GM23338 (cell line): Measurements from ENCODE around the gene OR2L2. TPM values are rescaled to one million over a fixed set of nuclear protein-coding genes. Genes with fewer than 3 reads are reported as not detected.

ENCODE experiments used
- ATAC-seq: fragments of 200-7000 bp; cut with Tn5 transposase; 3 replicates; pipeline ENCODE4 v1.9.1; 2020
- DNase-seq: peaks from one replicate; pipeline ENCODE4 v3.0.0-alpha.2; 2015; ENCODE audit warnings: low spot score
- H2AFZ ChIP-seq: fragments of 200-600 bp; sonication (generic); 2 replicates; pipeline ENCODE4 v1.8.0; 2016; ENCODE audit warnings: antibody characterized with exemption, mild to moderate bottlenecking, moderate library complexity
- H3F3A ChIP-seq: fragments of 200-600 bp; sonication (generic); replicated peaks from 2 replicates; pipeline ENCODE4 v1.8.0; 2017; ENCODE audit warnings: antibody characterized with exemption, mixed run types, low read depth
- H3K27ac ChIP-seq: fragments of 200-600 bp; sonication (generic); 2 replicates; pipeline ENCODE4 v1.6.1; 2016; ENCODE audit warnings: low read depth
- H3K27me3 ChIP-seq: fragments of 200-600 bp; sonication (generic); 2 replicates; pipeline ENCODE4 v1.8.0; 2016; ENCODE audit warnings: mild to moderate bottlenecking, mixed run types, moderate library complexity; ENCODE audit not compliant: insufficient read depth
- H3K36me3 ChIP-seq: fragments of 200-600 bp; sonication (generic); 2 replicates; pipeline ENCODE4 v1.8.0; 2016; ENCODE audit warnings: mild to moderate bottlenecking; ENCODE audit not compliant: insufficient read depth
- H3K4me1 ChIP-seq: fragments of 200-600 bp; sonication (generic); 2 replicates; pipeline ENCODE4 v1.8.0; 2016; ENCODE audit warnings: mild to moderate bottlenecking, moderate library complexity; ENCODE audit not compliant: insufficient read depth
- H3K4me2 ChIP-seq: fragments of 200-600 bp; sonication (generic); 2 replicates; pipeline ENCODE4 v1.7.1; 2017; ENCODE audit warnings: mixed run types
- H3K4me3 ChIP-seq: fragments of 200-600 bp; sonication (generic); 2 replicates; pipeline ENCODE4 v1.6.1; 2016; ENCODE audit warnings: mixed run types
- H3K79me2 ChIP-seq: fragments of 200-600 bp; sonication (generic); replicated peaks from 2 replicates; pipeline ENCODE4 v1.8.0; 2017; ENCODE audit warnings: mild to moderate bottlenecking; ENCODE audit not compliant: insufficient read depth
- H3K9me2 ChIP-seq: fragments of 200-600 bp; sonication (generic); 2 replicates; pipeline ENCODE4 v1.8.0; 2017; ENCODE audit not compliant: insufficient read depth
- H4K20me1 ChIP-seq: fragments of 200-600 bp; sonication (generic); replicated peaks from 2 replicates; pipeline ENCODE4 v1.8.0; 2017; ENCODE audit warnings: mild to moderate bottlenecking; ENCODE audit not compliant: insufficient read depth
- H3K27ac Mint-ChIP-seq: 2 replicates; pipeline ENCODE4 v1.8.0; 2020; ENCODE audit warnings: inconsistent platforms, mild to moderate bottlenecking, moderate library complexity, mixed read lengths
- H3K27me3 Mint-ChIP-seq: 3 replicates; pipeline ENCODE4 v1.8.0; 2022; ENCODE audit warnings: low read depth, mild to moderate bottlenecking, moderate library complexity, mixed read lengths, inconsistent platforms; ENCODE audit not compliant: insufficient read depth, poor library complexity
- H3K36me3 Mint-ChIP-seq: 3 replicates; pipeline ENCODE4 v1.8.0; 2021; ENCODE audit warnings: low read depth, mild to moderate bottlenecking, inconsistent platforms, moderate library complexity, mixed read lengths
- H3K4me1 Mint-ChIP-seq: 3 replicates; pipeline ENCODE4 v1.8.0; 2020; ENCODE audit warnings: mild to moderate bottlenecking, inconsistent platforms, mixed read lengths
- H3K4me3 Mint-ChIP-seq: 3 replicates; pipeline ENCODE4 v1.8.0; 2021; ENCODE audit warnings: moderate library complexity, mild to moderate bottlenecking, inconsistent platforms, mixed read lengths
- H3K9me3 Mint-ChIP-seq: 3 replicates; pipeline ENCODE4 v1.8.0; 2020; ENCODE audit warnings: moderate library complexity, mild to moderate bottlenecking, inconsistent platforms, mixed read lengths
- CREB1 ChIP-seq: fragments of 250-450 bp; sonication (Bioruptor Pico); IDR thresholded peaks from 2 replicates; pipeline ENCODE4 v1.5.0; 2020; ENCODE audit warnings: low read depth, mild to moderate bottlenecking, moderate library complexity
- EZH2 ChIP-seq: fragments of 200-600 bp; sonication (generic); IDR thresholded peaks from one replicate; pipeline ENCODE4 v1.8.0; 2017; ENCODE audit warnings: antibody characterized with exemption, mild to moderate bottlenecking, low read depth; ENCODE audit not compliant: unreplicated experiment
- EZH2phosphoT487 ChIP-seq: fragments of 200-600 bp; sonication (generic); IDR thresholded peaks from one replicate; pipeline ENCODE4 v1.8.1; 2018; ENCODE audit warnings: antibody characterized with exemption; ENCODE audit not compliant: unreplicated experiment
- JUNB ChIP-seq: IDR thresholded peaks from one replicate; pipeline ENCODE4 v1.6.1; 2016; ENCODE audit warnings: antibody characterized with exemption; ENCODE audit not compliant: unreplicated experiment
- POLR2AphosphoS5 ChIP-seq: IDR thresholded peaks from 2 replicates; pipeline ENCODE4 v1.6.1; 2016; ENCODE audit warnings: antibody characterized with exemption, low read depth
- STAT1 ChIP-seq: IDR thresholded peaks from one replicate; pipeline ENCODE4 v1.6.1; 2016; ENCODE audit warnings: antibody characterized with exemption; ENCODE audit not compliant: unreplicated experiment
- ZNF331 ChIP-seq: fragments of 250-450 bp; sonication (Bioruptor Pico); IDR thresholded peaks from 2 replicates; pipeline ENCODE4 v1.5.0; 2020; ENCODE audit warnings: low read depth, mild to moderate bottlenecking, moderate library complexity
- long read RNA-seq: library from polyadenylated mRNA; unstranded; transcript quantifications from one replicate; pipeline ENCODE4 v2.0.0, GENCODE V29; 2020; ENCODE audit not compliant: unreplicated experiment
- polyA plus RNA-seq: library from polyadenylated mRNA; unstranded; fragments of >200 nt; fragmentation: Nextera tagmentation; extraction: Ambion mirVana; gene quantifications from 2 replicates; pipeline ENCODE4 v1.2.1, GENCODE V29; 2016
- total RNA-seq: library from RNA; depleted of rRNA; stranded (reverse); fragments of >200 nt; shearing (Covaris generic); gene quantifications from 2 replicates; pipeline ENCODE4 v1.2.3, GENCODE V29; 2014; rRNA removed
- TF ChIP-seq, protein P1 (sequence below): IDR thresholded peaks from 2 replicates; pipeline ENCODE4 v1.6.1; 2016; ENCODE audit warnings: antibody characterized with exemption
- TF ChIP-seq, protein P2 (sequence below): IDR thresholded peaks from one replicate; pipeline ENCODE4 v1.6.1; 2018; ENCODE audit warnings: antibody characterized with exemption; ENCODE audit not compliant: unreplicated experiment
- TF ChIP-seq, protein P3 (sequence below), 2 experiments: fragments of 200-600 bp in 1 of 2; sonication (generic) in 1 of 2; conservative IDR thresholded peaks; 2 replicates each; pipeline versions ENCODE4 v1.5.1 to v1.6.1; 2016 to 2017; ENCODE audit warnings: antibody characterized with exemption in 2 of 2, low read depth in 2 of 2, mild to moderate bottlenecking in 2 of 2, moderate library complexity in 1 of 2

The OR2L2 gene, protein sequence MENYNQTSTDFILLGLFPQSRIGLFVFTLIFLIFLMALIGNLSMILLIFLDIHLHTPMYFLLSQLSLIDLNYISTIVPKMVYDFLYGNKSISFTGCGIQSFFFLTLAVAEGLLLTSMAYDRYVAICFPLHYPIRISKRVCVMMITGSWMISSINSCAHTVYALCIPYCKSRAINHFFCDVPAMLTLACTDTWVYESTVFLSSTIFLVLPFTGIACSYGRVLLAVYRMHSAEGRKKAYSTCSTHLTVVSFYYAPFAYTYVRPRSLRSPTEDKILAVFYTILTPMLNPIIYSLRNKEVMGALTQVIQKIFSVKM
- total RNA-seq (0.07 TPM in 1 of 2 replicates, not detected in the other), polyA plus RNA-seq (0.05 and 0.06 TPM in 2 replicates)
- long read RNA-seq: 0 reads

DNA sequence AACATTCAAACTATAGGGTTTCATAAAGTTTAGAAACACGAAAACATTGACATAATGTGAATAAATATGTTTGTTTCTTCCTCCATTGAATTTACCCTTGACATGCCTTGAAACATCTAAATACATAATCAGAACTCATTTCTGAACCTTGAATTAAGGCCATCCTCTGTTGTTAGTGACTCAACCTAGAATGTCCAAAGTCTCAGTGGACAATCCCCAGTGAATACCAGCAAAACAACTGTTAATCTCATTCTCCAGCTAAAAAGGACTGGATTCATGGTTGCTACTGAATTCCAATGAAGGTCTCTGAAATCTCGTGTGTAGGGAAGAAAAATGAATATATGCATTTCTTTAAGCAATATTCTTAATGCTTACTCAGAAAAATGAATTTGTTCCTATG lies at the start of gene OR2L2:
OR2L2 (plus strand) TSS at position 301 of the 400 bp plus-strand sequence. CDS start 8,198 bp downstream, outside the sequence.
- H3K79me2 ChIP-seq: no peaks in the 10 kb centered on the region
- TF ChIP-seq JUNB: no peak
- no peak for TF ChIP-seq CREB1
- TF ChIP-seq ZNF331: no peak
- no peak for TF ChIP-seq POLR2AphosphoS5
- TF ChIP-seq, protein P1, sequence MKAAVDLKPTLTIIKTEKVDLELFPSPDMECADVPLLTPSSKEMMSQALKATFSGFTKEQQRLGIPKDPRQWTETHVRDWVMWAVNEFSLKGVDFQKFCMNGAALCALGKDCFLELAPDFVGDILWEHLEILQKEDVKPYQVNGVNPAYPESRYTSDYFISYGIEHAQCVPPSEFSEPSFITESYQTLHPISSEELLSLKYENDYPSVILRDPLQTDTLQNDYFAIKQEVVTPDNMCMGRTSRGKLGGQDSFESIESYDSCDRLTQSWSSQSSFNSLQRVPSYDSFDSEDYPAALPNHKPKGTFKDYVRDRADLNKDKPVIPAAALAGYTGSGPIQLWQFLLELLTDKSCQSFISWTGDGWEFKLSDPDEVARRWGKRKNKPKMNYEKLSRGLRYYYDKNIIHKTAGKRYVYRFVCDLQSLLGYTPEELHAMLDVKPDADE: no peak
- TF ChIP-seq EZH2phosphoT487: no peak
- no peak for TF ChIP-seq STAT1
- TF ChIP-seq, protein P2, sequence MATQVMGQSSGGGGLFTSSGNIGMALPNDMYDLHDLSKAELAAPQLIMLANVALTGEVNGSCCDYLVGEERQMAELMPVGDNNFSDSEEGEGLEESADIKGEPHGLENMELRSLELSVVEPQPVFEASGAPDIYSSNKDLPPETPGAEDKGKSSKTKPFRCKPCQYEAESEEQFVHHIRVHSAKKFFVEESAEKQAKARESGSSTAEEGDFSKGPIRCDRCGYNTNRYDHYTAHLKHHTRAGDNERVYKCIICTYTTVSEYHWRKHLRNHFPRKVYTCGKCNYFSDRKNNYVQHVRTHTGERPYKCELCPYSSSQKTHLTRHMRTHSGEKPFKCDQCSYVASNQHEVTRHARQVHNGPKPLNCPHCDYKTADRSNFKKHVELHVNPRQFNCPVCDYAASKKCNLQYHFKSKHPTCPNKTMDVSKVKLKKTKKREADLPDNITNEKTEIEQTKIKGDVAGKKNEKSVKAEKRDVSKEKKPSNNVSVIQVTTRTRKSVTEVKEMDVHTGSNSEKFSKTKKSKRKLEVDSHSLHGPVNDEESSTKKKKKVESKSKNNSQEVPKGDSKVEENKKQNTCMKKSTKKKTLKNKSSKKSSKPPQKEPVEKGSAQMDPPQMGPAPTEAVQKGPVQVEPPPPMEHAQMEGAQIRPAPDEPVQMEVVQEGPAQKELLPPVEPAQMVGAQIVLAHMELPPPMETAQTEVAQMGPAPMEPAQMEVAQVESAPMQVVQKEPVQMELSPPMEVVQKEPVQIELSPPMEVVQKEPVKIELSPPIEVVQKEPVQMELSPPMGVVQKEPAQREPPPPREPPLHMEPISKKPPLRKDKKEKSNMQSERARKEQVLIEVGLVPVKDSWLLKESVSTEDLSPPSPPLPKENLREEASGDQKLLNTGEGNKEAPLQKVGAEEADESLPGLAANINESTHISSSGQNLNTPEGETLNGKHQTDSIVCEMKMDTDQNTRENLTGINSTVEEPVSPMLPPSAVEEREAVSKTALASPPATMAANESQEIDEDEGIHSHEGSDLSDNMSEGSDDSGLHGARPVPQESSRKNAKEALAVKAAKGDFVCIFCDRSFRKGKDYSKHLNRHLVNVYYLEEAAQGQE: no peak
- no peak for TF ChIP-seq EZH2
- ATAC-seq (no peak), DNase-seq (no peak)
- H3K4me2 ChIP-seq: no peak within 1 kb of the TSS
- no peaks in the 10 kb centered on the region for H3K4me1 Mint-ChIP-seq
- H3K27ac ChIP-seq: no peak within 1 kb of the TSS
- no peak within 1 kb of the TSS for H2AFZ ChIP-seq
- peaks cover 14% of the 10 kb centered on the region; the same call in 1 of the 2 replicates for H3K36me3 ChIP-seq
- H3F3A ChIP-seq: no peaks in the 10 kb centered on the region
- no peak within 1 kb of the TSS for H3K4me3 Mint-ChIP-seq
- no peaks in the 10 kb centered on the region for H3K4me1 ChIP-seq
- H3K27me3 ChIP-seq: no peaks in the 10 kb centered on the region
- H3K9me2 ChIP-seq: no peaks in the 10 kb centered on the region
- H3K36me3 Mint-ChIP-seq: peaks cover 21% of the 10 kb centered on the region; the same call in 2 of the 3 replicates
- no peaks in the 10 kb centered on the region for H4K20me1 ChIP-seq
- H3K4me3 ChIP-seq: no peak within 1 kb of the TSS
- no peak within 1 kb of the TSS for H3K27ac Mint-ChIP-seq
- H3K27me3 Mint-ChIP-seq: peaks cover 4% of the 10 kb centered on the region
- peaks cover 84% of the 10 kb centered on the region for H3K9me3 Mint-ChIP-seq

DNA sequence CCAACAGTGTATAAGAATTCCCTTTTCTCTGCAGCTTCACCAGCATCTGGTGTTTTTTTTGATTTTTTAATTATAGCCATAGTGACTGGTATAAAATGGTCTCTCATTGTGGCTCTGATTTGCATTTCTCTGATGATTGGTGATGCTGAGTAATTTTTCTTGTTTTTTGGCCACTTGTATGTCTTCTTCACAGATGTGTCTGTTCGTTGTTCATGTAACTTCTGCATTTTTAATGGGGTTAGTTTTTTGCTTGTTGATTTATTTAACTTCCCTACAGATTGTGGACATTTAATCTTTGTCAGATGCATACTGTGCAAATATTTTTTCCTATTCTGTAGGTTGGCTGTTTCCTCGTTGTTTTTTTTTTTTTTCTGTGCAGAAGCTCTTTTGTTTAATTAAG lies 36.9 kb upstream of the OR2L2 start:
- no peaks in the 10 kb centered on the region for H3F3A ChIP-seq
- no peaks in the 10 kb centered on the region for H3K79me2 ChIP-seq
- H3K27me3 Mint-ChIP-seq: no peaks in the 10 kb centered on the region
- H3K36me3 Mint-ChIP-seq: peaks cover 33% of the 10 kb centered on the region
- no peaks in the 10 kb centered on the region for H3K4me1 Mint-ChIP-seq
- no peak for ATAC-seq
- no peak overlapping the region for H3K27ac ChIP-seq
- no peaks in the 10 kb centered on the region for H3K4me1 ChIP-seq
- TF ChIP-seq EZH2: no peak
- no peak for TF ChIP-seq STAT1
- TF ChIP-seq JUNB: no peak
- TF ChIP-seq, protein P3, sequence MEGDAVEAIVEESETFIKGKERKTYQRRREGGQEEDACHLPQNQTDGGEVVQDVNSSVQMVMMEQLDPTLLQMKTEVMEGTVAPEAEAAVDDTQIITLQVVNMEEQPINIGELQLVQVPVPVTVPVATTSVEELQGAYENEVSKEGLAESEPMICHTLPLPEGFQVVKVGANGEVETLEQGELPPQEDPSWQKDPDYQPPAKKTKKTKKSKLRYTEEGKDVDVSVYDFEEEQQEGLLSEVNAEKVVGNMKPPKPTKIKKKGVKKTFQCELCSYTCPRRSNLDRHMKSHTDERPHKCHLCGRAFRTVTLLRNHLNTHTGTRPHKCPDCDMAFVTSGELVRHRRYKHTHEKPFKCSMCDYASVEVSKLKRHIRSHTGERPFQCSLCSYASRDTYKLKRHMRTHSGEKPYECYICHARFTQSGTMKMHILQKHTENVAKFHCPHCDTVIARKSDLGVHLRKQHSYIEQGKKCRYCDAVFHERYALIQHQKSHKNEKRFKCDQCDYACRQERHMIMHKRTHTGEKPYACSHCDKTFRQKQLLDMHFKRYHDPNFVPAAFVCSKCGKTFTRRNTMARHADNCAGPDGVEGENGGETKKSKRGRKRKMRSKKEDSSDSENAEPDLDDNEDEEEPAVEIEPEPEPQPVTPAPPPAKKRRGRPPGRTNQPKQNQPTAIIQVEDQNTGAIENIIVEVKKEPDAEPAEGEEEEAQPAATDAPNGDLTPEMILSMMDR (conservative IDR thresholded peaks at IDR 0.05; ENCODE audit: low read depth in 2 of 2): no peak
- H3K9me2 ChIP-seq: no peaks in the 10 kb centered on the region
- no peaks in the 10 kb centered on the region for H3K27me3 ChIP-seq
- no peak overlapping the region for H2AFZ ChIP-seq
- H3K4me3 Mint-ChIP-seq: no peak overlapping the region
- no peak overlapping the region for H3K4me2 ChIP-seq
- DNase-seq: no peak
- peaks cover 6% of the 10 kb centered on the region; the same call in 1 of the 2 replicates for H3K36me3 ChIP-seq
- no peaks in the 10 kb centered on the region for H4K20me1 ChIP-seq
- no peak overlapping the region; the same call in 1 of the 2 replicates for H3K4me3 ChIP-seq
- no peak overlapping the region for H3K27ac Mint-ChIP-seq
- peaks cover 79% of the 10 kb centered on the region for H3K9me3 Mint-ChIP-seq
